Measurements from ENCODE around the gene NEDD8.

Gene NEDD8

GRCh38 chr14:24261969-24262327, 29.8 kb upstream of the NEDD8 start:
- Histone ChIP-seq H3K4me3 (ENCODE audit: low read length) (no peak overlapping the region), H3K4me1 (ENCODE audit: insufficient read depth, low read length) (peaks cover 4% of the 10 kb centered on the region; the same call in 1 of the 2 replicates), H3K27me3 (ENCODE audit: insufficient read depth, low read length) (no peaks in the 10 kb centered on the region), H3K9me3 (ENCODE audit: insufficient read depth, low read depth, low read length) (no peaks in the 10 kb centered on the region), H3K9ac (ENCODE audit: low read depth, low read length) (no peak overlapping the region), H3K36me3 (ENCODE audit: insufficient read depth, low read depth, low read length) (no peaks in the 10 kb centered on the region), H3K27ac (ENCODE audit: low read length) (no peak overlapping the region)

GRCh38 chr14:24261256-24261968, 29.2 kb upstream of the NEDD8 start:
- no peak overlapping the region for H3K4me3 ChIP-seq (ENCODE audit: low read length)
- no peaks in the 10 kb centered on the region for H3K27me3 ChIP-seq (ENCODE audit: insufficient read depth, low read length)
- no peaks in the 10 kb centered on the region for H3K9me3 ChIP-seq (ENCODE audit: insufficient read depth, low read depth, low read length)
- H3K27ac ChIP-seq (ENCODE audit: low read length): no peak overlapping the region
- no peaks in the 10 kb centered on the region for H3K36me3 ChIP-seq (ENCODE audit: insufficient read depth, low read depth, low read length)
- no peak overlapping the region for H3K9ac ChIP-seq (ENCODE audit: low read depth, low read length)
- H3K4me1 ChIP-seq (ENCODE audit: insufficient read depth, low read length): peaks cover 4% of the 10 kb centered on the region; the same call in 1 of the 2 replicates

GRCh38 chr14:24260780-24261157, 28.6 kb upstream of the NEDD8 start:
- H3K9me3 ChIP-seq (ENCODE audit: insufficient read depth, low read depth, low read length): no peaks in the 10 kb centered on the region
- no peaks in the 10 kb centered on the region for H3K27me3 ChIP-seq (ENCODE audit: insufficient read depth, low read length)
- H3K4me1 ChIP-seq (ENCODE audit: insufficient read depth, low read length): peaks cover 4% of the 10 kb centered on the region; the same call in 1 of the 2 replicates
- no peak overlapping the region for H3K4me3 ChIP-seq (ENCODE audit: low read length)
- H3K9ac ChIP-seq (ENCODE audit: low read depth, low read length): no peak overlapping the region
- no peaks in the 10 kb centered on the region for H3K36me3 ChIP-seq (ENCODE audit: insufficient read depth, low read depth, low read length)
- no peak overlapping the region for H3K27ac ChIP-seq (ENCODE audit: low read length)

- H3K9ac ChIP-seq (ENCODE audit: low read depth, low read length): no peak overlapping the region; the same call in 1 of the 2 replicates
- H3K27me3 ChIP-seq (ENCODE audit: insufficient read depth, low read length): no peaks in the 10 kb centered on the region
- no peak overlapping the region for H3K27ac ChIP-seq (ENCODE audit: low read length)
- H3K36me3 ChIP-seq (ENCODE audit: insufficient read depth, low read depth, low read length): no peaks in the 10 kb centered on the region
- H3K4me1 ChIP-seq (ENCODE audit: insufficient read depth, low read length): peaks cover 4% of the 10 kb centered on the region; the same call in 1 of the 2 replicates
- H3K9me3 ChIP-seq (ENCODE audit: insufficient read depth, low read depth, low read length): no peaks in the 10 kb centered on the region
- no peak overlapping the region for H3K4me3 ChIP-seq (ENCODE audit: low read length)
Measured at GRCh38 chr14:24260026-24260779, 28.0 kb upstream of the NEDD8 start.

GRCh38 chr14:24259282-24260025, 27.3 kb upstream of the NEDD8 start:
- no peak overlapping the region for H3K9ac ChIP-seq (ENCODE audit: low read depth, low read length)
- no peak overlapping the region for H3K4me3 ChIP-seq (ENCODE audit: low read length)

GRCh38 chr14:24258548-24259265, 26.5 kb upstream of the NEDD8 start:
- no peak overlapping the region for H3K27ac ChIP-seq (ENCODE audit: low read length)
- no peaks in the 10 kb centered on the region for H3K9me3 ChIP-seq (ENCODE audit: insufficient read depth, low read depth, low read length)
- H3K4me1 ChIP-seq (ENCODE audit: insufficient read depth, low read length): 0 out of 2 replicates have a peak, but pooled peaks cover under 1% of the 10 kb centered on the region
- no peaks in the 10 kb centered on the region for H3K36me3 ChIP-seq (ENCODE audit: insufficient read depth, low read depth, low read length)
- no peak overlapping the region for H3K4me3 ChIP-seq (ENCODE audit: low read length)
- no peak overlapping the region for H3K9ac ChIP-seq (ENCODE audit: low read depth, low read length)
- H3K27me3 ChIP-seq (ENCODE audit: insufficient read depth, low read length): no peaks in the 10 kb centered on the region

More at GRCh38 chr14:24259282-24260025, 27.3 kb upstream of the NEDD8 start:
- H3K27ac ChIP-seq (ENCODE audit: low read length): no peak overlapping the region
- H3K9me3 ChIP-seq (ENCODE audit: insufficient read depth, low read depth, low read length): no peaks in the 10 kb centered on the region
- no peaks in the 10 kb centered on the region for H3K36me3 ChIP-seq (ENCODE audit: insufficient read depth, low read depth, low read length)
- H3K27me3 ChIP-seq (ENCODE audit: insufficient read depth, low read length): no peaks in the 10 kb centered on the region
- H3K4me1 ChIP-seq (ENCODE audit: insufficient read depth, low read length): peaks cover 4% of the 10 kb centered on the region; the same call in 1 of the 2 replicates

GRCh38 chr14:24258119-24258518, 26.0 kb upstream of the NEDD8 start:
- no peaks in the 10 kb centered on the region for H3K27me3 ChIP-seq (ENCODE audit: insufficient read depth, low read length)
- no peaks in the 10 kb centered on the region for H3K9me3 ChIP-seq (ENCODE audit: insufficient read depth, low read depth, low read length)
- no peak overlapping the region for H3K4me3 ChIP-seq (ENCODE audit: low read length)
- no peaks in the 10 kb centered on the region for H3K4me1 ChIP-seq (ENCODE audit: insufficient read depth, low read length)
- no peak overlapping the region for H3K9ac ChIP-seq (ENCODE audit: low read depth, low read length)
- no peaks in the 10 kb centered on the region for H3K36me3 ChIP-seq (ENCODE audit: insufficient read depth, low read depth, low read length)
- H3K27ac ChIP-seq (ENCODE audit: low read length): no peak overlapping the region

GRCh38 chr14:24256960-24257359, 24.8 kb upstream of the NEDD8 start:
- H3K4me1 ChIP-seq (ENCODE audit: insufficient read depth, low read length): no peaks in the 10 kb centered on the region
- H3K27me3 ChIP-seq (ENCODE audit: insufficient read depth, low read length): no peaks in the 10 kb centered on the region
- H3K36me3 ChIP-seq (ENCODE audit: insufficient read depth, low read depth, low read length): no peaks in the 10 kb centered on the region
- no peak overlapping the region for H3K9ac ChIP-seq (ENCODE audit: low read depth, low read length)
- no peaks in the 10 kb centered on the region for H3K9me3 ChIP-seq (ENCODE audit: insufficient read depth, low read depth, low read length)
- no peak overlapping the region for H3K27ac ChIP-seq (ENCODE audit: low read length)
- H3K4me3 ChIP-seq (ENCODE audit: low read length): no peak overlapping the region

GRCh38 chr14:24255931-24256711, 24.0 kb upstream of the NEDD8 start:
- no peaks in the 10 kb centered on the region for H3K9me3 ChIP-seq (ENCODE audit: insufficient read depth, low read depth, low read length)

GRCh38 chr14:24255438-24255837, 23.3 kb upstream of the NEDD8 start:
- no peak overlapping the region for H3K4me3 ChIP-seq (ENCODE audit: low read length)
- H3K9ac ChIP-seq (ENCODE audit: low read depth, low read length): no peak overlapping the region
- no peaks in the 10 kb centered on the region for H3K9me3 ChIP-seq (ENCODE audit: insufficient read depth, low read depth, low read length)
- H3K4me1 ChIP-seq (ENCODE audit: insufficient read depth, low read length): no peaks in the 10 kb centered on the region
- H3K27me3 ChIP-seq (ENCODE audit: insufficient read depth, low read length): no peaks in the 10 kb centered on the region
- H3K36me3 ChIP-seq (ENCODE audit: insufficient read depth, low read depth, low read length): no peaks in the 10 kb centered on the region
- H3K27ac ChIP-seq (ENCODE audit: low read length): no peak overlapping the region

More at GRCh38 chr14:24255931-24256711, 24.0 kb upstream of the NEDD8 start:
- no peaks in the 10 kb centered on the region for H3K27me3 ChIP-seq (ENCODE audit: insufficient read depth, low read length)
- H3K36me3 ChIP-seq (ENCODE audit: insufficient read depth, low read depth, low read length): no peaks in the 10 kb centered on the region
- H3K4me3 ChIP-seq (ENCODE audit: low read length): no peak overlapping the region
- H3K27ac ChIP-seq (ENCODE audit: low read length): no peak overlapping the region
- H3K9ac ChIP-seq (ENCODE audit: low read depth, low read length): no peak overlapping the region
- H3K4me1 ChIP-seq (ENCODE audit: insufficient read depth, low read length): no peaks in the 10 kb centered on the region
